ENCODE results near the gene ABCG5.

The ABCG5 gene

DNA sequence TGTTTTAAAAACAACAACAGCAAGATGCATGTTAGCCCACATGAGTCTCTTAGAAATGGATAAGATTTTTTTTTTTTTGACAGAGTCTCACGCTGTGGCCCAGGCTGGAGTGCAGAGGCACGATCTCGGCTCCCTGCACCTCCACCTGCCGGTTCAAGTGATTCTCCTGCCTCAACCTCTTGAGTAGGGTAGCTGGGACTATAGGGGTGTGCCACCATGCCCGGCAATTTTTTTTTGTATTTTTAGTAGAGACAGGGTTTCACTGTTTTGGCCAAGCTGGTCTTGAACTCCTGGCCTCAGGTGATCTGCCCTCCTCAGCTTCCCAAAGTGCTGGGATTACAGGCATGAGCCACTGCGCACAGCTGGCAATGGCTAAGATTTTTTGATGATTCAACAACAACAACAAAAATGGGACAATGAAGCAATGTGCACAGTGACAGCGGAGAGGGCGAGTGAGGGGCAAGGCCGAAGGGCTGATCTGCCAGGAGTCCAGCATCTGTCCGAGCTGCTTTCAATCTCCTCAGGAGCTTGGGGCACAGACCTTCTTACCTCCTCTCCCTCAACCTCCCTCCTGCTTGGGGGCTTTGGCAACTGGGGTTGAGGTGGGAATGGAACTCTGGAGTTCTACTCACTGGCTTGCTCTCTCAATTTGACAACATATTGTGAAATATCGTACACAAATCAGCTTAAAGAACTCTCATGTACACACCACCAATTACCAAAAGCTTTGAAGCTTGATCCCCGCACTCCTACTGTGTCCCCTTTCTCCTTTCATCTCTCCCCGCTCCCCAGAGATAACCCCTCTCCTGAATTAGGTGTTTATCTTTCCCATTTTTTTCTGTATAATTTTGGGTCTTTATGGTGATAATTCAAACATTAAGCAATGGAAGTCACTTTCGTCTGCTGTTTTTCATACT, 3.6 kb upstream of the ABCG5 start:
- no peak for DNase-seq

DNA sequence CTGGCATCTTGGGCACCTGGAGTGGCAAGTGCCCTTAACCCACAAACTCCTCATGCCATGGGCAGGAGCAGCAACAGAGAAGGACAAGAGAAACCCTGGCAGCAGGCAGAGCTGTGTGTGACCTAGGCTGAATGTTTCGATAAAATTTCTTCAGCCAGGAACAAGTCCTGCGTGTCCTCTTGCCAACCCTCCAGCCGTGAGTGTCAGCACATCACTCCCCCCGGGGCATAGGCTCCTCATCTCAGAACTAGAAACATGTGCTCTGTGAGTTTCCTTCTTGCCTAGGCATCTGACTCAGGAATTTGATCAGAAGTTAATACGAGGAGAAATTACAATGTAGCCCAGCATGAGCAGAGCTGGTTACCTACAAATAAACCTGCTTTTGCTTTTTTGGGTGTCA, 2.3 kb upstream of the ABCG5 start:
- DNase-seq, result no peak

DNA sequence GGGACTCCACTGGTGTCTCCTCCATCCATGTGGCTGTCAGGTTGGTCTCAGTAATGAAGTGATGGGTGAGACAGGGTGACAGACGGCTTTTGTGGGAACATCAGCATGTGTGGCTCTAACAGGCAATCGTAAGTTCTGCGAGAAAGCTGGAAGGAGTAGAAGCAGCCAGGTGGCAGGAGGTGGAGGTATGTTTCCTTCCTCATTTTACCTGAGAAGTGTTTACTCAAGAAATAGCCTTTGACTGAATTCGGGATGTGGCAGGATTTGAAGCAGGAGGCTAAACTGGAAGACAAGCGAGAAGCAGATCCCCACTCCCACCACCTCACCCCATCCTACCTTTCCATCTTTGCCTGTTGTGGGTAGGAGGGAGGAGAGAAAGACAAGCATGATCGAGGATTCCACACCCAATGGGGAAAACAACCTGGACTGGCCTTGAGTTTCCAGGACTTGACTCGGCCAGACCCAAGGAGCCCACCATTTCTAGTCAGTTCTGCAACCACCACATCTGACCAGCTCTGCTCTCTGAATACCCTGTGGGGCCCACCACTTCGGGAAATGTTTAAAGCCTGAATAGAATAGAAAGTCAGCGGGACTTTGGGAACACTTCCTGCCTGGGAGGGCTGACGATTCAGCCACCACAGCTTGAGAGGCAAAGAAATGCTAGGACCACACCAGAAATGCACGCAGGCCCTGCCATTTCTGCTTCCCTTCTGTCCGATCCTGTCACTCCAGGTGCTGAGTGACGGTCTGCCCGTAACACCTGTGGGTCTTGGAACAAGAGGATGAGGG, 1.3 kb upstream of the ABCG5 start:
- no peak for DNase-seq

DNA sequence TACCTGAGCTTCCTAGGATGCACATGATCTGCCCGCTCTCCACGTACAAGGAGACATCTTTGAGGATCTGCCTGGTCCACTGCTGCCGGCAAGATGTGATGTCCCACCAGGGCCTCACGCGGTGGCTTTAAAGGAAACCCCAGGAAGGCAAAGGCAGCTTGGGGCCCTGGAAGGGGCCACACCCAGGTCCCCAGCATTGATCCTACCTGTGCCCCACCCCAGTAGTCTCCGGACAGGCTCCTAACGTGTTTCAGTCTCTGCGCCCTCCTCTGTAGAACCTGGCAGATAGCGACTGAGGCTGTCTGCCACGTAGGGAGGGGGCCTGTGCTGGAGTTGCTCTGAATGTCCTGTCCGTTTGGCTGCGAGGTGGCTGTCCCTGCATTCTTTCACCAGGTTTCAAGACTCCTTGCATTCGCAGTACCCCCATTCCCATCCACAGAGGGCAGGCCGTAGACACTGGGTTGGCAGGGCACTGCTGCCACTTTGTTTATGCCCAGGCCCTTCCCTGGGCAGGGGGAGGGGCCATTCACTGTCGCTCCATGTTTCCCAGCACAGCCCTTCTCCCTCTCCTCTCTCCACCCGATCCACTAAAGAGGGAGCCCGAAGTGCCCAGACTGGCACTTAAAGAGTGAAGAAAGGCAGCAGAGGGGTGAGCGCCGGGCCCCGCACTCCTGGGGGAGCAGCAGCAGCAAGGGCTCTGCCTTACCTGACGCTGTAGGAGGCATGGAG, 644 bp downstream of the ABCG5 start:
- no peak for DNase-seq

DNA sequence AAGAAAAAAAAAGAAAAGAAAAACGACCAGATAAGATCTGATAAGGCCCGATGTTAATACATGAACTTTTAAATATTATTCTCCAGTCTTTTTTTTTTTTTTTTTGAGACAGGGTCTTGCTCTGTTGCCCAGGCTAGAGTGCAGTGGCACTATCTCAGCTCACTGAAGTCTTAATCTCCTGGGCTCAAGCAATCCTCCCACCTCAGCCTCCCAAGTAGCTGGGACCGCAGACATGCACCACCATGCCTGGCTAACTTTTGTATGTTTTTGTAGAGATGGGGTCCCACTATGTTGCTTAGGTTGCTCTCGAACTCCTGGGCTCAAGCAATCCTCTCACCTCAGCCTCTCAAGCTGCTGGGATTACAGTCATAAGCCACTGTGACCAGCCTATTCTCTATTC, 1.6 kb downstream of the ABCG5 start:
- no peak for DNase-seq

DNA sequence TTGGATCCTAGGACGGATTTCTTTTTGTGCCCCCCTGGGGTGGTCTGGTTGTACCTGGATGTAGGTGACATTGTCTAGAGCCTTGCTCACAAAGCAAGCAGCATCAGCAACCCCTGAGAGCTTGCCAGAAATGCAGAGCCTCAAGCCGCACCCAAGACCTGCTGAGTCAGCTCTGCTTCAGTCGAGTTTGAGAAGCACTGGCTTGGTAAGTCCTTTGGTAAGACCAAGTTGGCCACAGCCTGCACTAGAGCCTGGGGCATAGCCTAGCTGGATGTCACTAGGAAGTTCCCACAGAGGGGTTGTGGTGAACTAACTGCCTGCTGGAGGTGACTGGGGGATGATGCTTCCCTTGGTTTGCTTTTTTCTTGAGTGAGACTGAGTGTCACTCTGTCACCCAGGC, 6.2 kb downstream of the ABCG5 start:
- no peak for DNase-seq

DNA sequence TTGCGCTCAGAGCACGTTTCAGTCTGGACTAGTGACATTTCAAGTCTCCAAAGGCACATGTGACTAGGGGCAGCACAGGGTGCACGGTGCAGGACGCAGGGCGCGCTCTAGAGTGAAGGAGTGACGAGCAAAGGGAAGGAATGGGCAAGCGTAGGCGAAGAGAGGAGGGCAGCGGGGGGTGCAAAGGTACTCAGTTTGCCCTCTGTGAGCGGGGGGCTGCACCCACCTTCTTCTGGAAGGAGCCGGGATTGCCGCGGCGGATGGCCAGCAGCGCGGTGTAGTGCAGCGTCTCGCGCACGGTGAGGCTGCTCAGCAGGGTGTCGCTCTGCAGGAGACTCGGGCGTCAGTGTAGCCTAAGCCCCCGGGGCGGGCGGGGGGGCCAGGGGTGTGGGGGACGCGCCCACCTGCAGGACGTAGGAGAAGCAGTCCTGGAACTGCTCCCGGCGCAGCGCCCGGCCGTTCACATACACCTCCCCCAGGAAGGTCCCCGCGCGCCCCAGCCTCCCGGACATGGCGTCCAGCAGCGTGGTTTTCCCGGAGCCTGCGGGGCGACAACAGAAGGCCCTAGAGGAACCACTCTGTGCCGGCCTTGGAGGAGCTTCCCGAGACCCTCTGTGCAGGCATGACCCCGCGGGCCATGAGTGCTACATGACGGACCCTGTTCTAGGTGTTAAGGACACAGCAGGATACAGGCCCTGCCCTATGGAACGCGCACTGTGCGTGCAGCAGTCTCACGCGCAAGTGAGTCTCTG, 6.9 kb downstream of the ABCG5 start:
- DNase-seq, result peak; percentile 52

DNA sequence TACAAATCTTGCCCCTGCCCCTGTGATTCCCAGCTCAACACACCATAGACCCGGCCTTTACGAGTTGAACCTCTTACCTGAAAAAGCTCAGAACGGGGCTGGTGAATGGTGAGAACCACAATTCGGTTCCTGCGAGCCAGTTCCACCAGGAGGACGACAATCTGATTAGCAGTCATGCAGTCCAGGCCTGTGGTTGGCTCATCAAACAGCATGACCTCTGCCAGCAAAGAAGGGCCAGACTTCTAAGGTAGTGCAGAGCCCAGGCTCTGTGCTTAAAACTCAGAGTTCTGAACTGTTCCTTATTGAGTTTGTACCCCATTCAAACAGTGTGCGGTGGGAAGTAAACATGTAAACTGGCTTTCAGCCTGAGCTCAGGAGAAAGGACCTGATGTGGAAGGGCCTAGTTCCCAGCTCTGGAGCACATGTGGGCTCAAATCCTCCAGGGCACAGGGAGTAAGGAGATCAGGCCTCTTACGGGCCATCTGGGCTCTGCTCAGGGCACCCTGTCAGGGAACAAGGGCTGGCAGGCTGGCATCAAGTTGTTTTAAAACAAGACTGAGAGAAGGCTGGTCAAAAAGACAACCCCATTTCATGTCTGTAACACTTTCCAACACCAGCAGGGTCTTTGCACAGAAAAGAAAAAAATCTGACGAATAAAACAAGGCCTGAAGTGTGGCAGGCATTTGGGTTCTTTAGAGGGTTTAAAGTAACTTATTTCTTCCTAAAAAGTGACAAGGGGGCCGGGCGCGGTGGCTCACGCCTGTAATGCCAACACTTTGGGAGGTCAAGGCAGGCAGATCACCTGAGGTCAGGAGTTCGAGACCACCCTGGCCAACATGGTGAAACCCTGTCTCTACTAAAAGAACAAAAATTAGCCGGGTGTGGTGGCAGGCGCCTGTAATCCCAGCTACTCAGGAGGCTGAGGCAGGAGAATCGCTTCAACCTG, 12.1 kb downstream of the ABCG5 start:
- DNase-seq, result no peak

DNA sequence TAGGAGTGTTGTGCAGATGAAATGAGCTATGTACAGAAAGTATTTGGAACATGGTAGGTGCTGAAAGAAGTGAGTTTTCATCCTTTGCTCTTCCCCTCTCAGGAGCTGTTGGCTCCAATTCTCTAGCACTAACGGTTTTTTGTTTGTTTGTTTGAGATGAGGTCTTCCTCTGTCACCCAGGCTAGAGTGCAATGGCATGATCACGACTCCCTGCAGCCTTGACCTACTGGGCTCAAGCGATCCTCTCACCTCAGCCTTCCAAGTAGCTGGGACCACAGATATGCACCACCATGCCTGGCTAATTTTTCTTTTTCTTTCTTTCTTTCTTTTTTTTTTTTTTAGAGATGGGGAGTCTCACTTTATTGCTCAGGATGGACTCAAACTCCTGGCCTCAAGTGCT, 12.8 kb downstream of the ABCG5 start:
- no peak for DNase-seq

DNA sequence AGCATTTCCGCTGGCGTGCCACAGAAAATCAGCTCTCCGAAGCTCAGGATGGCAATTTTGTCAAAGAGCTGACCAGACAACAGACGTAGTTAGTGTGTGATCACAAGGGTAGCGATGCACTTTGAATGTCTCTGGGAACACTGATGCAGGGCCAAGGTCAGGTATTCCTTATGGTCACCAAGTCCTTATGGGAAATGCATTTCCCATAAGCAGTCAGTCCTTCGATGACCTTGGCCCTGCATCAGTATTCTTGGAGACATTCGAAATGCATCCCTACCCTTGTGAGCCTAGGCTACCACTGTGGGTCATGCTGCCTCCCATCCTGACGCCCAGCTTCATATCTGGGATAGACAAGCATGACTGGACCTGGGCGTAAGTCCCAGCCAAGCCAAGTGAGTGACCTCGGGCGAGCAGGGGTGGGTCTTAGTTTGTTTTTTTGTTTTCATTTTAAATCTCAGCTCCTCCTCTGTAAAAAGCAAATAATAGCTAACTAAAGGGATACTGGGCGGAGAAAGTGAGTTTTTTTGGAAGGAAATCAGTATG, 13.6 kb downstream of the ABCG5 start:
- DNase-seq, result no peak

DNA sequence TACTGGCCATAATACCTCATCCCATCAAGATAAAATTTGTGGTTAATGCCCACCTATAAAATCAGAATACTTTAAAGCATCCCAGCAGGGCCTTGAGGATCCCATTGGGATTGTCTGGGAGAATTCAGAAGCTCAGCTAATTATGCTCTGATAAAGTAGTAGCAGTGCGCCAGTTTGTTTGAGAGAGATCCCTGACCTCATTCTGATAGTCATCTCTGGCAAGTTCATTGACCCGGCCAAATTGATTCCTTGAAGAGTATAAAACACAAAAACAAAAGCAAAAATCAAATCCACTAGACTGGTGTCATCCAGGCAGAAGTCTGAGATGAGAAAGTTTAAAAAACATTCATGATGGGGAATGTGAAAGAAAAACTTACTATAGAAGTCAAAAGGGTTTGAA, 14.1 kb downstream of the ABCG5 start:
- no peak for DNase-seq

DNA sequence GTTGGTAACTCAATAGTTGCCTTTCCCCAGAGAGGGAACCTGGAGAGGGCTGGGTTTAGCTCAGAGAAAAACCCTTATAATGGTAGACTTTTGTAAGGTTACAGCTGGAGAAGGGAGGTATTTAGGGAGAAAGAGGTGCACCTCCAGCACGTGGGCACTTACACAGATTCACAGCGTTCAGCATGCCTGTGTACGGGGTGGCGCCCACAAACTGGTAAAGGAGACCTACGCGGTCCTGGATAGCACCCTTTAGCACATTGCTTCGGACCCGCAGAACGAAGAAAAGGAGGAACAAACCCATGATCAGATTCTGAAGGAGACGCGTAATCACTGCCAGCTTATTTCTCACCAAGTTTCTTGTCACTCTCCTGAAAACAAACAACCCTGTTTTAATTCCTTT, 14.9 kb downstream of the ABCG5 start:
- DNase-seq, result no peak

DNA sequence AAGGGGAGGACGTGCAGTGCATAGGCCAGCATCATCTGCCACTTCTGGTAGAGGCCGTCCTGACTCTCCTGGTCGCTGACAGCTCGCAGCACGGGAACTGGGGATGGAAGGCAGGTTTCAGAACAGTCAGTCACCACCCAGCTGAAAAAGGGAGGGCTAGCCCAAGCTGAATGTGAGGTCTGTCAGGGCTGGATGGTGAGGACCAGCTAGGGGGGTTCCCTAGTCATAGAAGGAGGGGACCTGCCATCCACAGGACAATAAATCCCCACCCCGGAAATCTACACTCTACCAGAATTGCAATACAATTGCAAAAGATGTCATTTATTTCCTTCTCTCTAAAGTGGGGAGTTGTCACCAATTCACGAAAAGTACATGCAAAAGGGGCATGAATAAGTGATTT, 15.8 kb downstream of the ABCG5 start:
- no peak for DNase-seq

DNA sequence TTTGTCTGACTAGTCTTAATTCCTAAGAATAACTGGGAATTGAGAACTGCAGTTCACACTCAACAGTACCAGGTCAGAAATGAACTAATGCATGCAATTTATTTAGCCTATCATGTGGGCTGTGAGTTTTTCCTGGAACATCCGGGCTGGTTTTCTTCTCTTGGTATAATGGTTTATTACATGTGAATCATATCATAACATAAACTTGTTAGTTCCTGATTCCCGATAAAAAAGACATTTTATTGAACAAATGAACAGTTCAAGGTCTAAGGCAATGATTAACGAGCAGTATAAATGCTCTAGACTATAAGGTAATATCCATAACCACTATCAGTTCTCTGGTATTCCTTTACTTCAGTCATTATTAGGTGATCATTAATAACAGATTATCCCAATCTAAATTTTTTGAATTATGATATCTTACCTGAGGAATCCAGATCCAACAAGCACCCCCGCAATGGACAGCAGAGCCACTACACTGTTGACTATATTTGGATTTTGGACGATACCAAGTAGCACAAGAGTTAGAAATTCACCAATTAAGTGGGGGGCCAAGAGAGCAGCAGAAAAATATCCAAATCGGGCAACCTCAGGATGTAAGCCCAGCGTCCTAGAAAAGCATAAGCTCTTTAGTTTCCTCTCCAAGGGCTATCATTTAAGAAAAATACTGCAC, 19.0 kb downstream of the ABCG5 start:
- DNase-seq, result no peak

DNA sequence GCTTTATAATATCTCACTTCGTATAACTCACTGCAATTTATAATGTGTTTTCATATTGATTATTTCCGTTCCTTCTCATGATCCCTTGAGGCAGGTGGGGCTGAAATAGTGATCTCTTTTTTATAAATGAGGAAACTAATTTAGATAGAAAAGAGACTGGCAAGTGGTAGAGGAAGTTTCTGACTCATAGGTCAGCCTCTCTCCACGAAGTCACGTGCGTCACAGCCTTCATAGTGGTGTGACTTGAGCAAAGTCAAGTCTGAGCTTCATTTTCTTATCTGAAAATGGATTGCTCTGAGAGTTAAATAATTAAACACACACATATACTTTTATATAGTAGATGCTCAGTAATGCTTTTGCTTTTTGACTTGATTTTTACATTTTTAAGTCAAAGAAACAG, 19.9 kb downstream of the ABCG5 start:
- no peak for DNase-seq

DNA sequence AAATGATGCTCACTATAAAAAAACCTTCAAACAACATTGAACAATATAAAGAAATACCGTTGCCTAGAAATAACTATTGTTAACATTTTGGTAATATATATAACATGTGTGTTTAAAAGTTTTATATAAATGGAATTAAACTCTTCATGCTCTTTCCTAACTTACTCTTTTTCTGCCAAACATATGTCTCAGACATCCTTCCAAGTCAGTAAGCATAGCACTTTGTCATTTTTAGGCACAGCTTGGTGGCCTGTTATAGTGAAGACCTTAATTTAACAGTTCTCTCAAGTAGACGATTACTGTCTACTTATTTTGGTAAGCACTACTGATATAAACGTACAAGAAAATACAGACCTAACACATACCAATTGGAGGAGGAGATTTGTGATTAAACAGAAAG, 23.9 kb downstream of the ABCG5 start:
- no peak for DNase-seq

DNA sequence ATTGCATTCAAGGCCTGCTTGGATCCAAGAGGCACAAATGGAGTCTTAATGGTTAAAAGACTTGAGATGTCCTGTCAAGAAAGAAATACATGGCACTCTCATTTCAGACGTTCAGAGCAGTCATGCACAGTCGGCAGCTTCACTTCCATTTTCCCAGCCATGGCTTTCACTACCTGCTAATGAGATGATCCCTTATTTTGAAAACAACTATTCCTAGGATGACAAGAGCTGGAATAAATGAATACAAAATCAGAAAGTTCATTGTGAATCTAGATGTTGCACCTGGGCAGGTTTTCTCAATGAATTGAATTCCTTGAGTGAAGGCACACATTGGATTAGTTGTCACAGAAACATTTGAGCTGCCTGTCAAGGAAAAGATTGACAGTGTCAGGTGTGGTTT, 25.7 kb downstream of the ABCG5 start:
- no peak for DNase-seq

DNA sequence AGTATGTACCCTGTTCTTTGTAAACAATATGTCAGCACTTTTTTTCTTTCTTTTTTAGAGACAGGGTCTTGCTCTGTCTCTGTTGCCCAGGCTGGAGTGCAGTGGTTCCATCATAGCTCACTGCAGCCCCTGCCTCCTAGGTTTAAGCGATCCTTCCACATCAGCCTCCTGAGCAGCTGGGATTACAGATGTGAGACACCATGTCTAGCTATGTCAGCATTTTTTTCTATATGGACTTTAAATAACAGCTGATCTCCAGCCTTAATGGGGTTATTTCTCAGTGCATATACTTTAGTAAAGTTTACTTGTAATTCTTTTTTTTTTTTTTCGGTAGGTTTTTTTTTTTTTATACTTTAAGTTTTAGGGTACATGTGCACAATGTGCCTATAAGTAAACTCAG, 26.6 kb downstream of the ABCG5 start:
- no peak for DNase-seq

DNA sequence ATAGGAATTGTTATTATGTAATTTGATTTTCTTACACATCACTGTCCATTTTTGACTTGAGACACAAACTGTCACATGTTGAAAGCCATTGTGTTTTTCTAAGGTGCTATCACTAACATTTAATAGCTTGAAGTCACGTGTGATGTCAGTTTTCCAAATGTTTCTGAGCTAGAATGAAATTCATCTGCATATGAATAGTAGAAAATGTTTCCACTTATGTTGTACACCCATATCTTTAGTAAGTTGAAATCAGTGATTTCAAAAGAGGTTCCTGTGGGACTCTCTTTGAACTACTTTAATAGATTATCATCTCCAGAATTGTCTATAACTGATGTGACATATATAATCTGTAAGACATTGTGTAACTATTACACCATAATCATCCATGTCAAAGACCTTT, 27.8 kb downstream of the ABCG5 start:
- no peak for DNase-seq

DNA sequence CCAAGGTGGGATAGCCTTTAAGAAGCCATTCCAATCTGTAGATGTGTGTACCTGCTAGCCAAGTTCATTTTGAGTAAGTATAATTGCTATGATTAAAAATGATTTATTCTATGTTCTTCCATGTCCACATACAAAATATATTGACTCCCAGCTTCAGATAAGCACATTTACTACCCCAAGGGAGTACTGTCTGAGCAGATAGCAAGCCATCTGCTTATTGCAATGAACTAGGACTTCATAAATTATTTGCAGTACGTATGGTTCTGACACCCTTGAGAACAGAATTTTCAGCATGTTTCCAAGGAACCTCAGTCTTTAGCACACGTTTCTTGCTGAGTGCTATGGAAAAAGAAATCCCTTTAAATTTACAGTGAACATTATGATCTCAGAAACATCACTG, 28.2 kb downstream of the ABCG5 start:
- peak; percentile 56 for DNase-seq

DNA sequence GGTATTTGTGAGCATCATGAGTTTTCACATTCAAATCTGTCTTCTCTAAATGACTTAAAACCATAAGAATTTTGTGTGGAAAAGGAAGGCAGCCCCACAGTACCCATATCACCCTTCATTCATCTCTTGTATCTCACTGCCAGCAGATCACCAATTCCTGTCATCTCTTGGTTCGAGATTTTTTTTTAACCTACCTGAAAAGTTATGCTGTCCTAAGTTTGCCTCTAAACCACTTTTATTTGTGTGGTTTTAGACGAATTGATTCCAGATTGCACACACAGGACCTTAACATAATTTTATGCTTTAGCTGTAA, 32.0 kb downstream of the ABCG5 start:
- no peak for DNase-seq
